Smooth muscle cell of the pulmonary artery (primary cell): ENCODE data around the gene RDH12. TPM values are rescaled to one million over a fixed set of nuclear protein-coding genes. Genes with fewer than 3 reads are reported as not detected.

Source experiments
- total RNA-seq: library from RNA; depleted of rRNA; stranded (reverse); fragments of >200 nt; gene quantifications from 2 replicates; pipeline ENCODE4 v1.2.3, GENCODE V29; 2014

Gene RDH12
- total RNA-seq, result not detected in 2 replicates

DNA sequence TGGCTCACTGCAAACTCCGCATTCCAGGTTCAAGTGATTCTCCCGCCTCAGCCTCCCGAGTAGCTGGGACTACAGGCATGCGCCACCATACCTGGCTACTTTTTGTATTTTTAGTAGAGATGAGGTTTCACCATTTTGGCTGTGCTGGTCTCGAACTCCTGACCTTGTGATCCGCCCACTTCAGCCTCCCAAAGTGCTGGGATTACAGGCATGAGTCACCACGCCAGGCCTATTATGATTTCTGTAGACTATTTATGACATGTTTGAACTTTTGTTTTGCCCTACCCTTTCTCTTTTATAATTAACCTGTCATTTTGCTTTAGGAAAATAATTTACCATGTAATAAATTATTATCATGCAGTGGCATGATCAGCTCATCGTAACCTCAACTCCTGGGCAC, at the start of gene RDH12:
TSS of gene RDH12 (plus strand) at position 395 of the 400 bp plus-strand sequence. CDS start 20,757 bp downstream, outside the sequence.

DNA sequence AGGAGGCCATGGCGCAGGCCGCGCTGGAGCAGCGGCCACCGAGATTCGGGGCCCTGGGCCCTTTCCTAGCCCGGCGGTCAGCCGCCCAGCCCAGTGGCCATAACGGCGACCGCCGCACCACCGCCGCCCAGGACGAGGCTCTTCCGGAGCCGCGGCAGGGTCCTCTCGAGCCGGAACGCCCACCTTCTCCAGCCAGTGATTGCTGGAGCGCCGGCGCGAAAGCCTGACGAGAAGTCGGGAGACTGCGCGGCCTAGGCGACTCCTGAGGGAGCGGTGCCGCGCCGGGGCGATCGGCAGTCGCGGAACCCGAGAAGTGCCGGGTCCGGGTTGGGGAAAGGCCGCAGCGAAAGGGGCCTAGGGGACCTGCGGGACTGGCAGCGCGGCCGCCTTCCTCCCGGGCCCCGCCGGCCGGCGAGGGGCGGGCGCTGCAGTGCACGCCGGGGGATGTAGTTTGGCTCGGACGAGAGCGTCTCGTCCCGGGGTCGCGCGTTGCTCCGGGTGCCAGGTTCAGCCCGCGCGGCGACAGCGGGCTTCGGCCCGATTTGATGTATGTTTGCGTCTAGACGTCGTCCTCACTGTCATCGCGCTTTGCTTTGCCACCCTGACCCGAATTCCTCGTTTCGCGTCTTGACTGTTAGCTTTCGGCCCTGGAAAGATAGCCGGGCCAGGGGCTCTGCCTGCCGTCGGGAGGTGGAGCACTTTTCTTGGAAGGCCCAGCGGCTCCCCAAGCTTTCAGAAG, 27.0 kb upstream of the RDH12 start, which contains the start of gene VTI1B:
TSS of gene VTI1B (minus strand) at position 153 of the 739 bp plus-strand sequence. CDS start at position 10, 143 bp downstream.

DNA sequence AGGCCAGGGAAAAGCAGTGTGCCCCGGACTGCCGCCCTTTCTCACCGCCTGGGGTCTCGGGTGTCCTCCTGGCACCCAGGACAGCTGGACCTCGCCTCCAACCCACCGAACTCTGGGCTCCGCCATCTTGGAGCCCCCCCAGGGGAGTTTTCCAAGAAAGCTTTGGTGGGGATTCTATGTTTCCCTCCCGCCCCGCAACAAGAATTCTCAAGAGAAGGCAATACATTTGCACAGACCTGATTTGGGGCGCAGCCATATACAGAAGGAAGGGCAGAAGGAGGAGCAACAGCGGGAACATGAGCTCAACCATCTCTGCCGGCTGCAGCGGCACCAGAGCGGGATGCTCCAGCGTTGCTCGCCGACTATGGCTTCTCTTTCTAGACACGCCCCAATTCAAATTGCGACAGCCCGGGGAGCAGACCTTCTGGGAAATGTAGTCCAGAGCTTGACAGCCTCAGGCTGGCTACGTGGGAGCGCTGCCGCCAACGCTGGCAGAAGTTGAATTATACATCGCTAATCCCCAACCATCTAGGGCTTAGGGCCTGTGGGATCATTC, 6.2 kb upstream of the RDH12 start, which contains the start of gene RDH11:
TSS of gene RDH11 (minus strand) at position 371 of the 556 bp plus-strand sequence. CDS start at position 310, 61 bp downstream.

Other genes with a start within 250 kb of the RDH12 start
- gene TMEM229B, start 213.2 kb upstream of the RDH12 start, total RNA-seq, result 2.5 and 2.7 TPM in 2 replicates
- gene PLEKHH1, start 168.6 kb upstream of the RDH12 start, total RNA-seq, result 0.20 and 0.36 TPM in 2 replicates
- gene PIGH, start 101.6 kb upstream of the RDH12 start, total RNA-seq, result 15.8 and 16.2 TPM in 2 replicates
- 3.8 and 4.1 TPM in 2 replicates for gene ARG2, start 82.0 kb upstream of the RDH12 start, total RNA-seq
- gene VTI1B, start 27.3 kb upstream of the RDH12 start, total RNA-seq, result 80.2 and 83.6 TPM in 2 replicates
- gene RDH11, start 6.1 kb upstream of the RDH12 start, total RNA-seq, result 100 and 113 TPM in 2 replicates
- 23.5 and 26.7 TPM in 2 replicates for gene ZFYVE26, start 114.7 kb downstream of the RDH12 start, total RNA-seq
- 14.7 and 21.0 TPM in 2 replicates for gene RAD51B, start 117.9 kb downstream of the RDH12 start, total RNA-seq